Parathyroid adenoma (tissue), 2 donors: Measurements from ENCODE around the gene HGF.

Experiments
- H2AFZ ChIP-seq: fragments of 300-600 bp; sonication (generic); one replicate; pipeline ENCODE4 v1.7.0; 2017; ENCODE audit warnings: antibody characterized with exemption, mild to moderate bottlenecking
- H3K27ac ChIP-seq: fragments of 300-600 bp; sonication (generic); one replicate; pipeline ENCODE4 v1.7.0; 2017
- H3K27me3 ChIP-seq: fragments of 300-600 bp; sonication (generic); one replicate; pipeline ENCODE4 v1.7.0; 2017; ENCODE audit warnings: low read length; ENCODE audit not compliant: control insufficient read depth, insufficient read depth
- H3K36me3 ChIP-seq: fragments of 300-600 bp; sonication (generic); one replicate; pipeline ENCODE4 v1.7.0; 2017; ENCODE audit warnings: low read length; ENCODE audit not compliant: control insufficient read depth, insufficient read depth
- H3K4me1 ChIP-seq: fragments of 300-600 bp; sonication (generic); one replicate; pipeline ENCODE4 v1.7.0; 2017; ENCODE audit warnings: control low read depth
- H3K4me2 ChIP-seq: fragments of 300-600 bp; sonication (generic); one replicate; pipeline ENCODE4 v1.7.0; 2017; ENCODE audit warnings: low read length
- H3K4me3 ChIP-seq: fragments of 300-600 bp; sonication (generic); one replicate; pipeline ENCODE4 v1.7.0; 2017; ENCODE audit warnings: low read depth, low read length
- H3K79me2 ChIP-seq: fragments of 300-600 bp; sonication (generic); one replicate; pipeline ENCODE4 v1.7.0; 2017; ENCODE audit warnings: control low read depth
- H3K9ac ChIP-seq: fragments of 300-600 bp; sonication (generic); one replicate; pipeline ENCODE4 v1.7.0; 2017; ENCODE audit warnings: mild to moderate bottlenecking
- H3K9me3 ChIP-seq: fragments of 300-600 bp; sonication (generic); one replicate; pipeline ENCODE4 v1.7.0; 2017; ENCODE audit warnings: low read length; ENCODE audit not compliant: control insufficient read depth
- TF ChIP-seq, protein P1 (sequence below): fragments of 300-600 bp; sonication (generic); IDR thresholded peaks from one replicate; pipeline ENCODE4 v1.7.0; 2017; ENCODE audit warnings: antibody characterized with exemption, mild to moderate bottlenecking
- donor health status: primary hyperparathyroidism.

Gene HGF

DNA sequence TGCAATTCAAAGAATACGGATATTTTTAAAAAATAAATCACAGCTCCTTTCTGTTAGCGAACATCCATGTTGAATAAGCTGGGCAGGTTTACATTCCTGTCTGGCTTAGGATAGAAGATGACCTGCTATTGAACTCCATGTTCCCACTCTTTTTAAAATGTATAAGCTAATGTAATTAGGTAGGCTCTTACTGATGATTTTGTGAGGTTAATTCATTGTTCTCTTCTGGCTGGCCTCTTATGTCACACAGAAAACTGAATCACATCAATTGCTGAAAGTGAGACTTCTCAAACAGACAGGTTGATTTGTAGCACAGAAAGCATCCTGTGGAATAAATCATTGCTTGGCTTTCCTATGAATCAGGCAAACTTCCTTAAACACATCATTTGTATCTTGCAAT is 24.2 kb downstream of the HGF start:
- Histone ChIP-seq H3K4me1 (no peaks in the 10 kb centered on the region), H3K9ac (no peak overlapping the region), H3K4me3 (no peak overlapping the region), H3K27me3 (no peaks in the 10 kb centered on the region), H2AFZ (no peak overlapping the region), H3K4me2 (no peak overlapping the region), H3K9me3 (no peaks in the 10 kb centered on the region), H3K27ac (no peak overlapping the region), H3K36me3 (no peaks in the 10 kb centered on the region), H3K79me2 (no peaks in the 10 kb centered on the region)
- TF ChIP-seq, protein P1, sequence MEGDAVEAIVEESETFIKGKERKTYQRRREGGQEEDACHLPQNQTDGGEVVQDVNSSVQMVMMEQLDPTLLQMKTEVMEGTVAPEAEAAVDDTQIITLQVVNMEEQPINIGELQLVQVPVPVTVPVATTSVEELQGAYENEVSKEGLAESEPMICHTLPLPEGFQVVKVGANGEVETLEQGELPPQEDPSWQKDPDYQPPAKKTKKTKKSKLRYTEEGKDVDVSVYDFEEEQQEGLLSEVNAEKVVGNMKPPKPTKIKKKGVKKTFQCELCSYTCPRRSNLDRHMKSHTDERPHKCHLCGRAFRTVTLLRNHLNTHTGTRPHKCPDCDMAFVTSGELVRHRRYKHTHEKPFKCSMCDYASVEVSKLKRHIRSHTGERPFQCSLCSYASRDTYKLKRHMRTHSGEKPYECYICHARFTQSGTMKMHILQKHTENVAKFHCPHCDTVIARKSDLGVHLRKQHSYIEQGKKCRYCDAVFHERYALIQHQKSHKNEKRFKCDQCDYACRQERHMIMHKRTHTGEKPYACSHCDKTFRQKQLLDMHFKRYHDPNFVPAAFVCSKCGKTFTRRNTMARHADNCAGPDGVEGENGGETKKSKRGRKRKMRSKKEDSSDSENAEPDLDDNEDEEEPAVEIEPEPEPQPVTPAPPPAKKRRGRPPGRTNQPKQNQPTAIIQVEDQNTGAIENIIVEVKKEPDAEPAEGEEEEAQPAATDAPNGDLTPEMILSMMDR, result no peak

DNA sequence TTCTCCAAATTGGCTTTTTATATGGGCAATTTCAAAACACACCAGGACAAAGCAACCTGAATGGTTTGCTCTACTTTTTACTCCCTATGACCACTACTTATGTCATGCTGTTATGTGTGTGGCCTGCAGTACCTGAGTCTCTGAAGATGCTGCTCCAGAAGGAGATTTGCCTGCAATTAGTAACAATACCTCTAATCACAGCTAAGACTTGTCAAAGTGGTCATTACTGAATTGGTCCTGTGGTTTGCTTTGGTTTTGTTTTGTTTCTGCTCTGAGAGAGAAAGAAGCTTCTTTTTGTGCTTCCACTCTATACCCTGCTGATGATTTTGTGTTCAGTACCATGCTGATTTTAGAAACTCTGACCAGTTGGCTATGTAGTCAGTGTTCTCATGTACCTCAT is 25.5 kb downstream of the HGF start:
- Histone ChIP-seq H3K4me2 (no peak overlapping the region), H3K4me3 (no peak overlapping the region), H2AFZ (no peak overlapping the region), H3K4me1 (no peaks in the 10 kb centered on the region), H3K36me3 (no peaks in the 10 kb centered on the region), H3K27ac (no peak overlapping the region), H3K79me2 (no peaks in the 10 kb centered on the region), H3K27me3 (no peaks in the 10 kb centered on the region), H3K9me3 (no peaks in the 10 kb centered on the region), H3K9ac (no peak overlapping the region)
- TF ChIP-seq, protein P1, result no peak

DNA sequence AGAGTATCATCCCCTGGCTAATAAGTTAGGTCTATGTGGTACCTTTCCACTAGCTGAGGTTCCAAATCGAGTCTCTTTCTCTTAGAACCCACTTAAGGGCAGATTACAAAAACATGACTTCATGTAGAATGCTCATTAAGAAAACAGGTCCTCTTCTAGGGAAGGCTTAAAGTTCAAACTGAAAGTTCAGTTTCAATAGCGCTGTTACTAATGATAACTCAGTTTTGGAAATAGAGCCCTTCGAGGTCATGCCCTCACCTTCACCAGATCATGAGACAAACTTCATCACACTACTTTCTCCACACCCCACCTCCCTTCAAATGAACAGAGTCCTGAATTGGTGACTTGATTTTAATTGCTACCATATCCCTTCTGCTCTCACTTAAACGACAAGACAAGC is 26.2 kb downstream of the HGF start:
- Histone ChIP-seq H3K4me3 (no peak overlapping the region), H3K9ac (no peak overlapping the region), H3K27ac (no peak overlapping the region), H3K36me3 (no peaks in the 10 kb centered on the region), H2AFZ (no peak overlapping the region), H3K27me3 (no peaks in the 10 kb centered on the region), H3K4me1 (no peaks in the 10 kb centered on the region), H3K4me2 (no peak overlapping the region), H3K79me2 (no peaks in the 10 kb centered on the region), H3K9me3 (no peaks in the 10 kb centered on the region)
- TF ChIP-seq, protein P1, result no peak

DNA sequence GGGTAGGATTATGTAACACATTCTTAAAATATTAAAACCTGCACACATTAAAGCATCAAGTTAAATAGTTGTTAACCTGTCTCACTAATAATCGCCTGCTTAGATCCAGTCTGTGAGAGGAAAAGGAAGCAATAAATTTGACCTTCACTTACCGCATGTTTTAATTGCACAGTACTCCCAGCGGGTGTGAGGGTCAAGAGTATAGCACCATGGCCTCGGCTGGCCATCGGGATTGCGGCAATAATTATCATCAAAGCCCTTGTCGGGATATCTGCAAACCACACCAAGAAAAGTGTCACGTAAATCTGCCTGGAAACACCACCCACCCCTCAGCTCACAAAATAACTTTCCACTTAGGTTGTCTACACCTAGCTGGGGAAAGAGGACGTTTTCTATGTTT is 26.6 kb downstream of the HGF start:
- TF ChIP-seq, protein P1, result no peak
- H3K4me2 ChIP-seq, result no peak overlapping the region

GRCh38 chr7:81740403-81740802 is 29.4 kb downstream of the HGF start:
- Histone ChIP-seq H3K4me2 (no peak overlapping the region), H3K79me2 (no peaks in the 10 kb centered on the region), H3K4me1 (no peaks in the 10 kb centered on the region), H3K27ac (no peak overlapping the region), H3K9me3 (no peaks in the 10 kb centered on the region), H3K9ac (no peak overlapping the region), H3K36me3 (no peaks in the 10 kb centered on the region), H3K4me3 (no peak overlapping the region), H3K27me3 (no peaks in the 10 kb centered on the region), H2AFZ (no peak overlapping the region)
- TF ChIP-seq, protein P1, result no peak

More for the DNA sequence above, 26.6 kb downstream of the HGF start:
- Histone ChIP-seq H3K27ac (no peak overlapping the region), H3K9me3 (no peaks in the 10 kb centered on the region), H3K4me1 (no peaks in the 10 kb centered on the region), H2AFZ (no peak overlapping the region), H3K36me3 (no peaks in the 10 kb centered on the region), H3K4me3 (no peak overlapping the region), H3K9ac (no peak overlapping the region), H3K27me3 (no peaks in the 10 kb centered on the region), H3K79me2 (no peaks in the 10 kb centered on the region)
